SK-N-MC (cell line): Measurements from ENCODE around the gene SCYL2.

ENCODE experiments used
- EZH2 ChIP-seq: fragments of 200-600 bp; sonication (generic); IDR thresholded peaks from one replicate; pipeline ENCODE4 v1.6.1; 2017; ENCODE audit warnings: antibody characterized with exemption
- FOXP2 ChIP-seq: optimal IDR thresholded peaks from 2 replicates; pipeline ENCODE3; 2011; ENCODE audit warnings: mild to moderate bottlenecking, moderate library complexity; ENCODE audit not compliant: insufficient read depth; ENCODE audit errors: extremely low read length, control extremely low read depth
- POLR2AphosphoS5 ChIP-seq: IDR thresholded peaks from 2 replicates; pipeline ENCODE4 v1.6.1; 2012; ENCODE audit warnings: mild to moderate bottlenecking, low read depth, low read length, borderline replicate concordance

- TF ChIP-seq POLR2AphosphoS5 (no peak), EZH2 (no peak), FOXP2 (no peak)
Measured at GRCh38 chr12:100266585-100266834, 467 bp upstream of the SCYL2 start.
